Upper lobe of left lung (tissue), 4 donors: Measurements from ENCODE around the gene PSPN.

Experiments used
- CTCF ChIP-seq, 6 experiments: fragments of 450-650 bp in 4 of 6; fragments of 200-600 bp in 2 of 6; sonication (generic) in 2 of 6; IDR thresholded peaks; one replicate each; pipeline ENCODE4 v1.5.1; 2016 to 2019; ENCODE audit warnings: antibody characterized with exemption in 6 of 6
- EP300 ChIP-seq, 4 donors: sonication (generic); formaldehyde crosslinking; IDR thresholded peaks; one replicate each; pipeline ENCODE4 v1.5.1; 2017; ENCODE audit warnings: antibody characterized with exemption in 4 of 4, control low read depth in 2 of 4
- POLR2A ChIP-seq, 4 donors: fragments of 450-650 bp; IDR thresholded peaks; one replicate each; pipeline ENCODE4 v1.5.1; 2016 to 2017; ENCODE audit warnings: antibody characterized with exemption in 4 of 4, mild to moderate bottlenecking in 2 of 4
- POLR2AphosphoS5 ChIP-seq, 2 donors: sonication (generic); formaldehyde crosslinking; IDR thresholded peaks; one replicate each; pipeline ENCODE4 v1.5.1; 2017; ENCODE audit warnings: antibody characterized with exemption in 2 of 2

- no peak for TF ChIP-seq POLR2A (IDR thresholded peaks at IDR 0.05)
- no peak for TF ChIP-seq POLR2AphosphoS5 (IDR thresholded peaks at IDR 0.05)
- TF ChIP-seq CTCF (IDR thresholded peaks at IDR 0.05) = peak in 2 of 6 experiments; percentile 10 to 38
- no peak for TF ChIP-seq EP300 (IDR thresholded peaks at IDR 0.05)
Measured at GRCh38 chr19:6354098-6354674, 21.5 kb downstream of the PSPN start.
